HepG2 (cell line): ENCODE measurements around the gene XXYLT1. TPM values are rescaled to one million over a fixed set of nuclear protein-coding genes. Genes with fewer than 3 reads are reported as not detected.

Source experiments
- BRCA1 ChIP-seq: sonication (generic); formaldehyde crosslinking; IDR thresholded peaks from 2 replicates; pipeline ENCODE4 v1.4.0; 2020; ENCODE audit warnings: missing genetic modification reagents
- FOXJ3 ChIP-seq: sonication (generic); formaldehyde crosslinking; IDR thresholded peaks from 2 replicates; pipeline ENCODE4 v1.4.0; 2020; ENCODE audit warnings: missing genetic modification reagents, mild to moderate bottlenecking, borderline replicate concordance
- HNF4G ChIP-seq, 2 experiments: sonication (generic) in 1 of 2; formaldehyde crosslinking in 1 of 2; IDR thresholded peaks; 2 replicates each; pipeline versions ENCODE4 v1.4.0 to v1.6.1; 2011 to 2020; ENCODE audit warnings: borderline replicate concordance in 2 of 2, low read depth in 2 of 2, mild to moderate bottlenecking in 2 of 2, low read length in 1 of 2, missing genetic modification reagents in 1 of 2, moderate library complexity in 1 of 2
- HOXA3 ChIP-seq: sonication (generic); formaldehyde crosslinking; IDR thresholded peaks from 2 replicates; pipeline ENCODE4 v1.5.0; 2020; ENCODE audit warnings: missing genetic modification reagents
- IKZF1 ChIP-seq: fragments of 450-650 bp; IDR thresholded peaks from 2 replicates; pipeline ENCODE4 v1.7.1; 2016
- KDM4B ChIP-seq: sonication (generic); formaldehyde crosslinking; IDR thresholded peaks from 2 replicates; pipeline ENCODE4 v1.4.0; 2020; ENCODE audit warnings: missing genetic modification reagents
- LCORL ChIP-seq, 2 experiments: fragments of 450-650 bp in 1 of 2; sonication (generic) in 1 of 2; formaldehyde crosslinking in 1 of 2; IDR thresholded peaks; 2 replicates each; pipeline versions ENCODE4 v1.5.0 to v1.6.1; 2017 to 2020; ENCODE audit warnings: antibody characterized with exemption in 1 of 2, missing genetic modification reagents in 1 of 2
- MYC ChIP-seq: sonication (generic); formaldehyde crosslinking; IDR thresholded peaks from 2 replicates; pipeline ENCODE4 v1.9.0; 2021; ENCODE audit warnings: missing genetic modification reagents, borderline replicate concordance
- NR2C2 ChIP-seq: sonication (generic); formaldehyde crosslinking; IDR thresholded peaks from 2 replicates; pipeline ENCODE4 v1.4.0; 2020; ENCODE audit warnings: missing genetic modification reagents, mild to moderate bottlenecking, moderate library complexity, borderline replicate concordance
- NRL ChIP-seq: sonication (generic); formaldehyde crosslinking; IDR thresholded peaks from 2 replicates; pipeline ENCODE4 v1.5.0; 2020; ENCODE audit warnings: missing genetic modification reagents, mild to moderate bottlenecking, moderate library complexity, borderline replicate concordance
- POLR2A ChIP-seq, 2 experiments: IDR thresholded peaks; 2 replicates each; pipeline ENCODE4 v1.6.1; 2011; ENCODE audit warnings: low read depth in 2 of 2, low read length in 2 of 2, mild to moderate bottlenecking in 1 of 2, moderate library complexity in 1 of 2; ENCODE audit not compliant: insufficient read depth in 1 of 2
- RAD51 ChIP-seq: fragments of 450-650 bp; IDR thresholded peaks from 2 replicates; pipeline ENCODE4 v1.6.1; 2016; ENCODE audit warnings: borderline replicate concordance
- REST ChIP-seq, 2 experiments: IDR thresholded peaks; 2 replicates each; pipeline ENCODE4 v1.6.1; 2011 to 2012; ENCODE audit warnings: low read length in 2 of 2, borderline replicate concordance in 1 of 2, low read depth in 1 of 2, mild to moderate bottlenecking in 1 of 2, moderate library complexity in 1 of 2
- RNF219 ChIP-seq: sonication (generic); formaldehyde crosslinking; IDR thresholded peaks from 2 replicates; pipeline ENCODE4 v1.5.0; 2020; ENCODE audit warnings: mild to moderate bottlenecking, missing genetic modification reagents
- SKI ChIP-seq: fragments of 450-650 bp; IDR thresholded peaks from one replicate; pipeline ENCODE4 v1.6.1; 2018; ENCODE audit warnings: mild to moderate bottlenecking; ENCODE audit not compliant: partially characterized antibody
- TIGD3 ChIP-seq: sonication (generic); formaldehyde crosslinking; IDR thresholded peaks from 2 replicates; pipeline ENCODE4 v1.5.1; 2020; ENCODE audit warnings: mild to moderate bottlenecking, missing genetic modification reagents, borderline replicate concordance
- TOPORS ChIP-seq: sonication (generic); formaldehyde crosslinking; IDR thresholded peaks from 2 replicates; pipeline ENCODE4 v1.8.0; 2023; ENCODE audit warnings: mild to moderate bottlenecking, missing genetic modification reagents
- ZNF264 ChIP-seq: sonication (generic); formaldehyde crosslinking; IDR thresholded peaks from 2 replicates; pipeline ENCODE4 v1.4.0; 2020; ENCODE audit warnings: missing genetic modification reagents
- ZNF383 ChIP-seq: sonication (generic); formaldehyde crosslinking; IDR thresholded peaks from 2 replicates; pipeline ENCODE4 v1.4.0; 2020; ENCODE audit warnings: missing genetic modification reagents, mild to moderate bottlenecking, borderline replicate concordance
- ZNF510 ChIP-seq: sonication (generic); formaldehyde crosslinking; IDR thresholded peaks from 2 replicates; pipeline ENCODE4 v1.4.0; 2020; ENCODE audit warnings: low read depth, mild to moderate bottlenecking, missing genetic modification reagents
- ZNF580 ChIP-seq: IDR thresholded peaks from 2 replicates; pipeline ENCODE4 v1.6.1; 2016; ENCODE audit warnings: low read depth, borderline replicate concordance
- polyA plus RNA-seq, 8 experiments: library from polyadenylated mRNA; depleted of rRNA in 3 of 8; stranded (reverse) in 7 of 8; unstranded in 1 of 8; fragments of >200 nt; fragmentation: Illumina TruSeq in 4 of 8; extraction: Trizol in 4 of 8; gene quantifications; 2 replicates each; pipeline versions ENCODE4 v1.2.1 to v1.2.3, GENCODE V29; 2011 to 2016; ENCODE audit warnings: low read depth in 4 of 8, missing spikeins in 1 of 8, mixed read lengths in 1 of 8; ENCODE audit not compliant: insufficient read depth in 1 of 8
- total RNA-seq, 5 experiments: library from RNA; depleted of rRNA; stranded (reverse); fragments of >200 nt; fragmentation: Illumina TruSeq; extraction: Trizol; gene quantifications; 2 replicates each; pipeline ENCODE4 v1.2.3, GENCODE V29; 2016; ENCODE audit warnings: low read depth in 1 of 5

Gene XXYLT1
- total and polyA plus RNA-seq, 2 of the 13 experiments (the other 11 are each of a cell fraction or from before 2014, with no cell fraction given) = 17.7 to 19.0 TPM

- TF ChIP-seq ZNF264 (CRISPR knock-in tag) = peak; percentile 65; the same call in 1 of the 2 replicates
- TF ChIP-seq RAD51 = no peak
- peak; percentile 76; the same call in 1 of the 2 replicates for TF ChIP-seq NR2C2
- TF ChIP-seq REST (IDR thresholded peaks at IDR 0.05; ENCODE audit: borderline replicate concordance in 1 of 2, low read depth in 1 of 2, low read length in 2 of 2) = 0 out of 4 replicates have a peak, but pooled peaks of 1 of the 2 experiments have one; percentile 19
- no peak for TF ChIP-seq ZNF510 (CRISPR knock-in tag)
- no peak for TF ChIP-seq IKZF1
- peak; percentile 19; the same call in 1 of the 2 replicates for TF ChIP-seq ZNF580 (CRISPR knock-in tag)
- TF ChIP-seq HOXA3 (CRISPR knock-in tag) = peak; percentile 70; the same call in 1 of the 2 replicates
- TF ChIP-seq TIGD3 = no peak
- TF ChIP-seq POLR2A (IDR thresholded peaks at IDR 0.05; ENCODE audit: insufficient read depth in 1 of 2, low read depth in 2 of 2, low read length in 2 of 2) = peak in 1 of 2 experiments; percentile 18; a peak in 1 of 4 replicates
- peak; percentile 78; the same call in 1 of the 2 replicates for TF ChIP-seq FOXJ3 (CRISPR knock-in tag)
- TF ChIP-seq HNF4G (IDR thresholded peaks at IDR 0.05; ENCODE audit: borderline replicate concordance, low read depth, low read length) = no peak
- TF ChIP-seq HNF4G (CRISPR knock-in tag; IDR thresholded peaks at IDR 0.05; ENCODE audit: borderline replicate concordance, low read depth) = 0 out of 2 replicates have a peak, but pooled peaks have one; percentile 78
- peak; percentile 74; the same call in 1 of the 2 replicates for TF ChIP-seq MYC (CRISPR knock-in tag)
- no peak for TF ChIP-seq TOPORS (CRISPR knock-in tag)
- TF ChIP-seq KDM4B (CRISPR knock-in tag) = peak; percentile 29; the same call in 1 of the 2 replicates
- no peak for TF ChIP-seq SKI
- TF ChIP-seq ZNF383 (CRISPR knock-in tag) = no peak
- TF ChIP-seq LCORL (IDR thresholded peaks at IDR 0.05) = peak; percentile 88
- TF ChIP-seq LCORL (CRISPR knock-in tag; IDR thresholded peaks at IDR 0.05) = peak; percentile 97
- TF ChIP-seq BRCA1 = peak; percentile 52; the same call in 1 of the 2 replicates
- TF ChIP-seq NRL (CRISPR knock-in tag) = 0 out of 2 replicates have a peak, but pooled peaks have one; percentile 53
- peak; percentile 89; the same call in 1 of the 2 replicates for TF ChIP-seq RNF219 (CRISPR knock-in tag)
These were observed 110.6 kb downstream of the XXYLT1 start (continued) for GRCh38 chr3:195160257-195160898.
